Neural crest cell (in vitro differentiated cells): ENCODE data around the gene KIF17. TPM values are rescaled to one million over a fixed set of nuclear protein-coding genes. Genes with fewer than 3 reads are reported as not detected.

Source experiments
- DNase-seq: peaks from one replicate; pipeline ENCODE4 v3.0.0; 2021; ENCODE audit warnings: low read depth, mixed read lengths, low spot score
- H3K27ac Mint-ChIP-seq: one replicate; pipeline ENCODE4 v1.8.0; 2021; ENCODE audit warnings: mild to moderate bottlenecking, mixed read lengths; ENCODE audit not compliant: unreplicated experiment
- H3K27me3 Mint-ChIP-seq: 2 replicates; pipeline ENCODE4 v1.8.0; 2021; ENCODE audit warnings: low read depth, mild to moderate bottlenecking, mixed read lengths
- H3K36me3 Mint-ChIP-seq: 2 replicates; pipeline ENCODE4 v1.8.0; 2021; ENCODE audit warnings: low read depth, mild to moderate bottlenecking, mixed read lengths
- H3K4me1 Mint-ChIP-seq: 2 replicates; pipeline ENCODE4 v1.8.0; 2021; ENCODE audit warnings: mixed read lengths
- H3K4me3 Mint-ChIP-seq: one replicate; pipeline ENCODE4 v1.8.0; 2021; ENCODE audit warnings: mild to moderate bottlenecking, mixed read lengths
- H3K9me3 Mint-ChIP-seq: 2 replicates; pipeline ENCODE4 v1.8.0; 2021; ENCODE audit warnings: mixed read lengths
- total RNA-seq: library from RNA; stranded (reverse); gene quantifications from 2 replicates; pipeline ENCODE4 v1.2.1, GENCODE V29; 2021
- TF ChIP-seq, protein P1 (sequence below): fragments of 200-600 bp; sonication (generic); conservative IDR thresholded peaks from 2 replicates; pipeline ENCODE4 v1.5.0; 2021; ENCODE audit warnings: antibody characterized with exemption, mild to moderate bottlenecking

KIF17 gene
- total RNA-seq, 1 donor from 2014 or later: 1.6 TPM

DNA sequence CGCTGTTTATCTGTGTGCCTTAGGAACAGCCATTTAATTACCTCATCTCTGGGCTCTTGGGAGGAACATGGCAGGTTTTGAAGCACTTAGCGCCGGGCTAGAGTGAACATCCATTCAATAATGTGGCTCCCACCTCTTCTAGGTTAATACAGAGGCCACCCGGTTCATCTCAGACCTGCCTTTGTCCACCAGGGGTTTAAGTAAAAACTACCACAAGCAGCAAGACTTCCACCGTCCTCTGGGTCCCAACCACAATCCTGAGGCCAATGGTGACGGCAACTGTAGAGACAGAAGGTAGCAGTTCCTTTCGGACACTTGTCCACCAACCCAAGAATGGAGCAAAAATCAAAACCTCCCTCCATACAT is 55.7 kb downstream of the KIF17 start:
- peak overlapping the region; percentile 100 for H3K4me3 Mint-ChIP-seq
- H3K4me1 Mint-ChIP-seq: peaks cover 37% of the 10 kb centered on the region
- peak overlapping the region; percentile 95 for H3K27ac Mint-ChIP-seq
- DNase-seq: no peak
- TF ChIP-seq, protein P1, sequence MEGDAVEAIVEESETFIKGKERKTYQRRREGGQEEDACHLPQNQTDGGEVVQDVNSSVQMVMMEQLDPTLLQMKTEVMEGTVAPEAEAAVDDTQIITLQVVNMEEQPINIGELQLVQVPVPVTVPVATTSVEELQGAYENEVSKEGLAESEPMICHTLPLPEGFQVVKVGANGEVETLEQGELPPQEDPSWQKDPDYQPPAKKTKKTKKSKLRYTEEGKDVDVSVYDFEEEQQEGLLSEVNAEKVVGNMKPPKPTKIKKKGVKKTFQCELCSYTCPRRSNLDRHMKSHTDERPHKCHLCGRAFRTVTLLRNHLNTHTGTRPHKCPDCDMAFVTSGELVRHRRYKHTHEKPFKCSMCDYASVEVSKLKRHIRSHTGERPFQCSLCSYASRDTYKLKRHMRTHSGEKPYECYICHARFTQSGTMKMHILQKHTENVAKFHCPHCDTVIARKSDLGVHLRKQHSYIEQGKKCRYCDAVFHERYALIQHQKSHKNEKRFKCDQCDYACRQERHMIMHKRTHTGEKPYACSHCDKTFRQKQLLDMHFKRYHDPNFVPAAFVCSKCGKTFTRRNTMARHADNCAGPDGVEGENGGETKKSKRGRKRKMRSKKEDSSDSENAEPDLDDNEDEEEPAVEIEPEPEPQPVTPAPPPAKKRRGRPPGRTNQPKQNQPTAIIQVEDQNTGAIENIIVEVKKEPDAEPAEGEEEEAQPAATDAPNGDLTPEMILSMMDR: no peak
- H3K36me3 Mint-ChIP-seq: peaks cover 7% of the 10 kb centered on the region
- H3K9me3 Mint-ChIP-seq: no peaks in the 10 kb centered on the region
- H3K27me3 Mint-ChIP-seq: no peaks in the 10 kb centered on the region

DNA sequence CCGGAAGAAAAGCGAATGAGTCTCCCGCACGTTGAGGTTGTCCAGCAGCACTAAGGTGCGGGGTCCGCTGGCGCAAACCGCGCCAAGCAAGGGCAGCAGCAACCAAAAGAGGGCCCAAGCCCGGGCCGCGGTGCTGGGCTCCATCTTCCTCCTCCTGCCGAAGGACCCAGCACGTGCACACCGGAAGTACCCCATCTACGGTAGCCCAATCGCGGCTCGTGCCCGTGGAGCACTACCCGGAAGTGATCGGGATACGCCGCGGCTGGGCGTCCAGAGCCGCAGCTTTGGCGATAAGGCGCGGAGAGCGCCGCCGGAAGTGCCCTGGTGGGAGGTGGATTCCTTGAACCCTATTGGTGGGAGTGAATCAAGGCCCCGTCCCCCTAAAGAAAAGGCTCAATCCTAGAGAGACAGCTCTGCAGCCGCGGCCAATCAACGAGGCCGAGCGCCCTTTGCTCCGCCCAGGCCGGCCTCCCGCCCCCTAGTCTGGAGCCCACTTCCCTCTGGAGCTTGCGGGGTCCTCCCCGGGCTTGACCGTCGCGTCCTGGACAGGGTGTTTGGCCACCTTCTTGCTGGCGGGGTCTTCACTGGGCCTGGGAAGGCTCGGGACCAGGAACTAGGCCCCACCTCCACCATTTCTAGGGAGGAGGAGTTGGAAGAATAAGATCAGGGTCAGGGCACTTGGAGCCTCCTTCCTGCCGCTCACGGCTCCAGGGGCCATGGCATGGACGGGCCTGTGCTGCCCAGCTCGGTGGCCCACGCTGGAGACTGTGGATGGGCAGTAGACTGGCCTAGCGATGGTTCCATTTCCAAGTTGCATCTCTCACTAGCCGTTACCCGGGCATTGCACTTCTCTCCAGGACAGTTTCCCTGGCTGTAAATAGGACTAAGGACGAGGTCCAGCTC is 56.3 kb downstream of the KIF17 start, which contains the start of gene DDOST:
TSS of gene DDOST (minus strand) at position 163 of the 903 bp plus-strand sequence. CDS start at position 144, 19 bp downstream.
- H3K27me3 Mint-ChIP-seq: no peaks in the 10 kb centered on the region
- TF ChIP-seq, protein P1: peak; percentile 55
- H3K36me3 Mint-ChIP-seq: peaks cover 7% of the 10 kb centered on the region
- H3K27ac Mint-ChIP-seq: peak within 1 kb of the TSS; percentile 97
- peak within 1 kb of the TSS; percentile 100 for H3K4me3 Mint-ChIP-seq
- DNase-seq: peak; percentile 89
- no peaks in the 10 kb centered on the region for H3K9me3 Mint-ChIP-seq
- H3K4me1 Mint-ChIP-seq: peaks cover 37% of the 10 kb centered on the region

DNA sequence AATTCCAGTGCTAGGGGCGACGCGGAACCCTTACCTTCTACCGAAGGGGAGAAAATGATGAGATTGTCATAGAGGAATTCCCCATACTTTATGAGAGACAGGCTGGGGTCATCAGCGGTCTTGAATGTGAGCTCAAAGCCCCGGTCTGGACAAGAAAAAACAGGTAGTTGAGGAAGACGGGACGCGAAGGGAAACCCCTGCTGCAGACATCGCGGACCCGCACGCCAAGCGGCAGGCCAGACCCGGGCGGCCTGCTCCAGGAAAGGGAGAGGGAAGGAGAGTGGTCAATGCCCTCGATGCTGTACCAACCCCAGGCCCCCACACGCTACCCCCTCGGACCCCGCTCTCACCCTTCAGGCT is 57.0 kb downstream of the KIF17 start:
- H3K36me3 Mint-ChIP-seq: peaks cover 7% of the 10 kb centered on the region

DNA sequence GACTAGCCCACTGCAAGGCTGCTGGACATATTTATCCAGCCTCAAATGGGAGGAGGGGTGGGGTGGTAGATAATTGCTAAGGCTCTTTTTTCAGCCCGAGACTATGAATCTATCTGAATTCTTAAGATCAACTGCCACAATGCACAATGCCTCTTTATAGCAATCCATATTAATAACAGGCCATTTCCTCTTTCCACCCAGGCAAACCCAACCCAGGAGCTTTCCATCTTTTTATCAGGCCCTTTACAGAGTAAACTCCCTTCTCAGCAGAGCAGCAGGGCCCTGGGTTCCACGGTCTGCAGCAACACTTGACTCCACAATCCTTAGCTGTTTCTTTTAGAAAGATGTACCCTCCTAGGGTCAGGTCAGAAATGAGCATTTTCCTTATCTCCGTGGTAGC is 57.4 kb downstream of the KIF17 start:
- TF ChIP-seq, protein P1: no peak
- H3K27me3 Mint-ChIP-seq: no peaks in the 10 kb centered on the region
- DNase-seq: no peak
- H3K27ac Mint-ChIP-seq: peak overlapping the region; percentile 97
- no peaks in the 10 kb centered on the region for H3K9me3 Mint-ChIP-seq
- H3K4me3 Mint-ChIP-seq: peak overlapping the region; percentile 100
- peaks cover 37% of the 10 kb centered on the region for H3K4me1 Mint-ChIP-seq
- peaks cover 7% of the 10 kb centered on the region for H3K36me3 Mint-ChIP-seq

More for the DNA sequence above, 57.0 kb downstream of the KIF17 start:
- TF ChIP-seq, protein P1: no peak
- H3K9me3 Mint-ChIP-seq: no peaks in the 10 kb centered on the region
- H3K27me3 Mint-ChIP-seq: no peaks in the 10 kb centered on the region
- H3K4me3 Mint-ChIP-seq: peak overlapping the region; percentile 100
- peak overlapping the region; percentile 97 for H3K27ac Mint-ChIP-seq
- no peak for DNase-seq
- peaks cover 37% of the 10 kb centered on the region for H3K4me1 Mint-ChIP-seq

DNA sequence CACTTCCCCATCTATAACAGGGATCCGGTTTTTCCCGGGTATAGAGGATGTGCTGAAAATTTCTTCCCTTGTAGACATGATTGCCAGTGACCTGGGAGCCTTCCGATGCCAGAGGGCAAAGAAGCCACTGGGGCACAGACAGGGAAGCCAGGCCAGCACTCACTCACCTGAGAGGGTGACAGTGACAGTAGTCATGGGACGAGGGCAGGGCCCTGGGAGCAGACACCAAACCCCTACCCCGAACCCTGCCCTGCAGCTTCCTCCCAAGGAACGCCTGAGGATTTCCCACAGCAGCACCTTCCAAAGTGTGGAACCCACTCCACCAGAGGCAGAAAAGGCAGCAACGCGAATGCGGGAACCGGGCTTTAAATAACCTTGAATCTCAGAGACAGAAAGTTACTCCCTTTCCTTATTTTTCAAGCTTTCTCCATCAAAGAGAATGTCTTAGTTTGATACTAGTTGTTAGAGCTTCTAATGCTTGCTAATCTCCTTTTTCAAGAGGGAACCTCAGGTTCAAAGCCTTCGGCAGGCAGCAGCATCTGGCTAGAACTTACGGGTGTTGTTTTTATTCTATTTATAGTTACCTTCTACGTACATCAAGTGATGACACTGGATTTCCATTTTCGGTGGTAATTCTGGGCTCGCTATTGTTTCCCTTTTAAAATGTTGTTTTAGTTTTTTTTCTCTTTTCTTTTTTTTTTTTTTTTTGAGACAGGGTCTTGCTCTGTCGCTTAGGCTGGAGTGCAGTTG is 59.5 kb downstream of the KIF17 start:
- Mint-ChIP-seq H3K4me3 (peak overlapping the region; percentile 82), H3K36me3 (peaks cover 7% of the 10 kb centered on the region), H3K27me3 (no peaks in the 10 kb centered on the region), H3K27ac (no peak overlapping the region), H3K9me3 (no peaks in the 10 kb centered on the region), H3K4me1 (peaks cover 37% of the 10 kb centered on the region)
- TF ChIP-seq, protein P1: no peak
- no peak for DNase-seq
